IPS-18c (cell line): ENCODE measurements around the gene KCNAB3.
A peak's percentile ranks its signal among the peaks of the same experiment; 100 is the strongest.

Source experiments
- H3K4me3 ChIP-seq: 2 replicates; pipeline ENCODE4 v1.7.0; 2013; ENCODE audit warnings: low read depth, mild to moderate bottlenecking, low read length, moderate library complexity; ENCODE audit not compliant: insufficient read depth
- H3K9me3 ChIP-seq: one replicate; pipeline ENCODE4 v1.6.1; 2013; ENCODE audit warnings: mild to moderate bottlenecking, low read length, moderate library complexity; ENCODE audit not compliant: control insufficient read depth, insufficient read depth

KCNAB3 gene

GRCh38 chr17:7886227-7887037, 43.2 kb downstream of the KCNAB3 start:
- Histone ChIP-seq H3K9me3 (no peaks in the 10 kb centered on the region), H3K4me3 (peak overlapping the region; percentile 77)

- Histone ChIP-seq H3K9me3 (no peaks in the 10 kb centered on the region), H3K4me3 (peak overlapping the region; percentile 77)
Measured at GRCh38 chr17:7885367-7886226, 44.1 kb downstream of the KCNAB3 start.

- H3K4me3 ChIP-seq, result peak overlapping the region; percentile 77; the same call in 1 of the 2 replicates
- no peaks in the 10 kb centered on the region for H3K9me3 ChIP-seq
Measured at GRCh38 chr17:7884581-7885366, 44.9 kb downstream of the KCNAB3 start.

GRCh38 chr17:7883781-7884386, 45.8 kb downstream of the KCNAB3 start:
- no peaks in the 10 kb centered on the region for H3K9me3 ChIP-seq
- no peak overlapping the region for H3K4me3 ChIP-seq

- Histone ChIP-seq H3K9me3 (no peaks in the 10 kb centered on the region), H3K4me3 (no peak overlapping the region)
Measured at GRCh38 chr17:7882629-7883028, 47.0 kb downstream of the KCNAB3 start.

GRCh38 chr17:7882068-7882467, 47.6 kb downstream of the KCNAB3 start:
- no peak overlapping the region for H3K4me3 ChIP-seq
- no peaks in the 10 kb centered on the region for H3K9me3 ChIP-seq

DNA sequence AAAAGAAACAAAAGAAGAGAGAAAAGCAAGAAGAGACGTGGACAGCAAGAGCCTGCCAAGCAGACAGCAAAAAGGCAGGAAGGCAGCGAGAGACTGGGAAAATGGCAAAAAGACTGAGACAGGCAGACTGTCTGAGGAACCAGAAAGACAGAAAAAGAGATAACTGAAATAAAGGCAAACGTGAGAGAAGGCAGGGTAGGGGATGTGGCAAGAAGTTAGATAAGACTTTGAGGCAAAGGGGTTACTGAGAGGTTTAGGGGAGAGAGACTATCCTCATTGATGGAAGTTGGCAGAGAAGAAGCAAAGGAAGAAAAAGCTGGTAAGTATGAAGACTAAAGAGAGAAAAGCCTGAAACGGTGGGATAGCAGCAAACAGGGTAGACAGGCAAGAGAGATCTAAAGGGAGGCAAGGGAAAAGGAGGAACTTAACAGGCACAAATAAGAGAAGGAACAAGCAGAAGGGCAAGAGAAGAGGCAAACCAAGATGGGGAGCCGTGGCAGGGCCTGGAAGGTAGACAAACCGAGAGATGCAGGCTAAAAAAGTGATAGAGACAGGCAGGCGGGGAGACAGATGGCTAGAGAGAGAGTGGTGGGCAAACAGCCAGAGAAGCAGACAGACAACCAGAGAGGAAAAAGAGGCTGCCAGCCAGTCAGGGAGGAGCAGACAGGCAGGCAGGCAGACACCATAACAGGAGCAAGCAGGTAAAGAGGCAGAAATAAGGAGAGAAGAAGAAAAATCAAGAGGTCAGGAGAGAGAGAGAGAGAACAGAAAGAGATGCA, 48.2 kb downstream of the KCNAB3 start:
- Histone ChIP-seq H3K9me3 (no peaks in the 10 kb centered on the region), H3K4me3 (no peak overlapping the region)

DNA sequence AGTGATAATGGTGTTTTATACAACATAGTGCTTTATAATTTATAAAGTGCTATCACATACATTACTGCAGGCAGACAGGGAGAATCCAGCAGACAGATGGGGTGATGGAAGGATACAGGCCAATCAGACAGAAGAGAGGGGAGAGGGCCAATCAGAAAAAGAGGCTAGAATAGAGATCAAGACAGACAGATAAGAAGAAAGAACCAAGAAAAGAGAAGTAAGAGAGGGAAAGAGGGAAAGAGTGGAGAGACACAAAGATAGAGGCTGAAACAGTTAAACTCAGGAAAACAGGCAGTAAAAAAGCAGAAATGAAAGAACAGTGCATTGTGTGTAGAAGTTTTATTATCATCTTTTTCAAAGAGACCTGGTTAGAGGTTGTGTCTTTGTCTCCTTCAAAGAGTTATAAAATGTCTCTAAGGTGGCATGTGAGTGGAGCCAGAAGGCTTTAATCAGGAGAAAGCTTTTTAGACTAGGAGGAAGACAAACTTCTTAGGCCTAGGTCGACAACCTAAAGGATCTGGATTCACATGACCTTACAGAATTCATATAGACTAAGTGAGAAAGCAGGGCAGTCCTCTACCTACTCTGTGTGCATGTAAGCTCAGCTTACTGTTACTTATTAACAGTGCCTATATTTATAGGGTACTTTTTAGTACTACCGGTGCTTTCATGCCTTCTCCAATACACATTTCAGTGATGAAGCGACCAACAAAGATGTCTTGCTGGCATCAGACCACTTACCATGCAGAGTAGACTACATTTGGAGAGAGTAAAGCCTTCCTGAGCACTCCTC, 49.4 kb downstream of the KCNAB3 start:
- Histone ChIP-seq H3K4me3 (no peak overlapping the region), H3K9me3 (no peaks in the 10 kb centered on the region)

- Histone ChIP-seq H3K9me3 (no peaks in the 10 kb centered on the region), H3K4me3 (no peak overlapping the region)
Measured at GRCh38 chr17:7878234-7878633, 51.4 kb downstream of the KCNAB3 start.

DNA sequence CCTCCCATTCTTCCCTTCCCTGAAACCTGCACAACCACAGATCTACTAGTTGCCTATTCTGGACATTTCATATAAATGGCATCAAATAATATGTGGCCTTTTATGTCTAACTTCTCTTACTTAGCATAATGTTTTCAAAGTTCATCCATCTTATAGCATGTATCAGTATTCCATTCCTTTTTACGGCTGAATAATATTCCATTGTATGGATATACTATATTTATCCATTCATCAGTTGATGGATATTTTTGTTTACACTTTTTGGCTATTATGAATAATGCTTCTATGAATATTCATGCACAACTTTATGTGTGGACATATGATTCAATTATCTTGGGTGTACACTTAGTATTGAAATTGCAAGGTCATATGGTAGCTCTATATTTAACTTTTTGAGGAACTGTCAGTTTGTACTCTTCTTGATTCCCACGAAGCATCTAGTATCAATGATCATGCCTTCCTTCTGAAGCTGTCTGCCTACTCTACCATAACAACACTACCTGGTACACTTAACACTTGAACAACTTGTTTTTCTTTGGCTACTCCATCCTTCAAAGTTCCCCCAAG, 53.8 kb downstream of the KCNAB3 start:
- Histone ChIP-seq H3K9me3 (no peaks in the 10 kb centered on the region), H3K4me3 (no peak overlapping the region)

- H3K4me3 ChIP-seq, result no peak overlapping the region
- no peaks in the 10 kb centered on the region for H3K9me3 ChIP-seq
Measured at GRCh38 chr17:7873051-7873450, 56.6 kb downstream of the KCNAB3 start.
